H1 (cell line): ENCODE measurements around the gene PARM1. TPM values are rescaled to one million over a fixed set of nuclear protein-coding genes. Genes with fewer than 3 reads are reported as not detected.

Experiments used
- polyA plus RNA-seq, 7 experiments: library from polyadenylated mRNA; depleted of rRNA in 3 of 7; stranded (reverse) in 5 of 7; unstranded in 2 of 7; fragments of >200 nt in 5 of 7; fragments of 200-250 nt in 2 of 7; gene quantifications; 1 replicate in 5 of 7; 2 replicates in 1 of 7; 4 replicates in 1 of 7; pipeline versions ENCODE4 v1.2.1 to v1.2.3, GENCODE V29; 2011 to 2013; ENCODE audit warnings: missing spikeins in 2 of 7, mixed read lengths in 2 of 7
- total RNA-seq: library from RNA; stranded (reverse); fragmentation: NEBNext Ultra II Directional; extraction: Animal tissue kit (Norgen Biotek cat#: 25700); gene quantifications from 2 replicates; pipeline ENCODE4 v1.2.1, GENCODE V29; 2021
- TF ChIP-seq, protein P1 (sequence below): fragments of 300-600 bp; sonication (generic); IDR thresholded peaks from 2 replicates; pipeline ENCODE4 v1.7.1; 2012; ENCODE audit warnings: low read length, moderate library complexity, mild to moderate bottlenecking, inconsistent platforms; ENCODE audit not compliant: insufficient replicate concordance

The PARM1 gene
- total and polyA plus RNA-seq, 2 of the 8 experiments (the other 6 are each of a cell fraction or from before 2014, with no cell fraction given), result 2.0 to 5.3 TPM

GRCh38 chr4:75069493-75070074 is 136.7 kb downstream of the PARM1 start (continued):
- TF ChIP-seq, protein P1, sequence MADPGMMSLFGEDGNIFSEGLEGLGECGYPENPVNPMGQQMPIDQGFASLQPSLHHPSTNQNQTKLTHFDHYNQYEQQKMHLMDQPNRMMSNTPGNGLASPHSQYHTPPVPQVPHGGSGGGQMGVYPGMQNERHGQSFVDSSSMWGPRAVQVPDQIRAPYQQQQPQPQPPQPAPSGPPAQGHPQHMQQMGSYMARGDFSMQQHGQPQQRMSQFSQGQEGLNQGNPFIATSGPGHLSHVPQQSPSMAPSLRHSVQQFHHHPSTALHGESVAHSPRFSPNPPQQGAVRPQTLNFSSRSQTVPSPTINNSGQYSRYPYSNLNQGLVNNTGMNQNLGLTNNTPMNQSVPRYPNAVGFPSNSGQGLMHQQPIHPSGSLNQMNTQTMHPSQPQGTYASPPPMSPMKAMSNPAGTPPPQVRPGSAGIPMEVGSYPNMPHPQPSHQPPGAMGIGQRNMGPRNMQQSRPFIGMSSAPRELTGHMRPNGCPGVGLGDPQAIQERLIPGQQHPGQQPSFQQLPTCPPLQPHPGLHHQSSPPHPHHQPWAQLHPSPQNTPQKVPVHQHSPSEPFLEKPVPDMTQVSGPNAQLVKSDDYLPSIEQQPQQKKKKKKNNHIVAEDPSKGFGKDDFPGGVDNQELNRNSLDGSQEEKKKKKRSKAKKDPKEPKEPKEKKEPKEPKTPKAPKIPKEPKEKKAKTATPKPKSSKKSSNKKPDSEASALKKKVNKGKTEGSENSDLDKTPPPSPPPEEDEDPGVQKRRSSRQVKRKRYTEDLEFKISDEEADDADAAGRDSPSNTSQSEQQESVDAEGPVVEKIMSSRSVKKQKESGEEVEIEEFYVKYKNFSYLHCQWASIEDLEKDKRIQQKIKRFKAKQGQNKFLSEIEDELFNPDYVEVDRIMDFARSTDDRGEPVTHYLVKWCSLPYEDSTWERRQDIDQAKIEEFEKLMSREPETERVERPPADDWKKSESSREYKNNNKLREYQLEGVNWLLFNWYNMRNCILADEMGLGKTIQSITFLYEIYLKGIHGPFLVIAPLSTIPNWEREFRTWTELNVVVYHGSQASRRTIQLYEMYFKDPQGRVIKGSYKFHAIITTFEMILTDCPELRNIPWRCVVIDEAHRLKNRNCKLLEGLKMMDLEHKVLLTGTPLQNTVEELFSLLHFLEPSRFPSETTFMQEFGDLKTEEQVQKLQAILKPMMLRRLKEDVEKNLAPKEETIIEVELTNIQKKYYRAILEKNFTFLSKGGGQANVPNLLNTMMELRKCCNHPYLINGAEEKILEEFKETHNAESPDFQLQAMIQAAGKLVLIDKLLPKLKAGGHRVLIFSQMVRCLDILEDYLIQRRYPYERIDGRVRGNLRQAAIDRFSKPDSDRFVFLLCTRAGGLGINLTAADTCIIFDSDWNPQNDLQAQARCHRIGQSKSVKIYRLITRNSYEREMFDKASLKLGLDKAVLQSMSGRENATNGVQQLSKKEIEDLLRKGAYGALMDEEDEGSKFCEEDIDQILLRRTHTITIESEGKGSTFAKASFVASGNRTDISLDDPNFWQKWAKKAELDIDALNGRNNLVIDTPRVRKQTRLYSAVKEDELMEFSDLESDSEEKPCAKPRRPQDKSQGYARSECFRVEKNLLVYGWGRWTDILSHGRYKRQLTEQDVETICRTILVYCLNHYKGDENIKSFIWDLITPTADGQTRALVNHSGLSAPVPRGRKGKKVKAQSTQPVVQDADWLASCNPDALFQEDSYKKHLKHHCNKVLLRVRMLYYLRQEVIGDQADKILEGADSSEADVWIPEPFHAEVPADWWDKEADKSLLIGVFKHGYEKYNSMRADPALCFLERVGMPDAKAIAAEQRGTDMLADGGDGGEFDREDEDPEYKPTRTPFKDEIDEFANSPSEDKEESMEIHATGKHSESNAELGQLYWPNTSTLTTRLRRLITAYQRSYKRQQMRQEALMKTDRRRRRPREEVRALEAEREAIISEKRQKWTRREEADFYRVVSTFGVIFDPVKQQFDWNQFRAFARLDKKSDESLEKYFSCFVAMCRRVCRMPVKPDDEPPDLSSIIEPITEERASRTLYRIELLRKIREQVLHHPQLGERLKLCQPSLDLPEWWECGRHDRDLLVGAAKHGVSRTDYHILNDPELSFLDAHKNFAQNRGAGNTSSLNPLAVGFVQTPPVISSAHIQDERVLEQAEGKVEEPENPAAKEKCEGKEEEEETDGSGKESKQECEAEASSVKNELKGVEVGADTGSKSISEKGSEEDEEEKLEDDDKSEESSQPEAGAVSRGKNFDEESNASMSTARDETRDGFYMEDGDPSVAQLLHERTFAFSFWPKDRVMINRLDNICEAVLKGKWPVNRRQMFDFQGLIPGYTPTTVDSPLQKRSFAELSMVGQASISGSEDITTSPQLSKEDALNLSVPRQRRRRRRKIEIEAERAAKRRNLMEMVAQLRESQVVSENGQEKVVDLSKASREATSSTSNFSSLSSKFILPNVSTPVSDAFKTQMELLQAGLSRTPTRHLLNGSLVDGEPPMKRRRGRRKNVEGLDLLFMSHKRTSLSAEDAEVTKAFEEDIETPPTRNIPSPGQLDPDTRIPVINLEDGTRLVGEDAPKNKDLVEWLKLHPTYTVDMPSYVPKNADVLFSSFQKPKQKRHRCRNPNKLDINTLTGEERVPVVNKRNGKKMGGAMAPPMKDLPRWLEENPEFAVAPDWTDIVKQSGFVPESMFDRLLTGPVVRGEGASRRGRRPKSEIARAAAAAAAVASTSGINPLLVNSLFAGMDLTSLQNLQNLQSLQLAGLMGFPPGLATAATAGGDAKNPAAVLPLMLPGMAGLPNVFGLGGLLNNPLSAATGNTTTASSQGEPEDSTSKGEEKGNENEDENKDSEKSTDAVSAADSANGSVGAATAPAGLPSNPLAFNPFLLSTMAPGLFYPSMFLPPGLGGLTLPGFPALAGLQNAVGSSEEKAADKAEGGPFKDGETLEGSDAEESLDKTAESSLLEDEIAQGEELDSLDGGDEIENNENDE, result no peak
- TF ChIP-seq, all 59 proteins: peak for 0
